SH-SY5Y (cell line): Measurements from ENCODE around the gene MED27.

ENCODE experiments used
- GATA2 ChIP-seq: IDR thresholded peaks from 2 replicates; pipeline ENCODE4 v1.6.1; 2011; ENCODE audit warnings: mild to moderate bottlenecking, low read depth, low read length
- GATA3 ChIP-seq: IDR thresholded peaks from 2 replicates; pipeline ENCODE4 v1.6.1; 2011; ENCODE audit warnings: low read depth, mild to moderate bottlenecking, low read length, moderate library complexity

GRCh38 chr9:131864531-131864930 is 215.1 kb downstream of the MED27 start:
- TF ChIP-seq GATA2 (no peak), GATA3 (no peak)
